T-helper 2 cell treated with Interferon-gamma antibody and Interleukin-4, amounts not matched to agents 5 μg/mL and 100 μg/mL, for 36 hours (primary cell): ENCODE data around the gene ARL4D.
"Not testable (repeated sequence)": the region's sequence is repeated elsewhere in the genome, so short reads cannot be mapped to it uniquely, and the experiment has no call there.

ENCODE experiments used
- DNase-seq: peaks from one replicate; pipeline ENCODE4 v3.0.0; 2021; ENCODE audit warnings: low spot score
- H3K27ac Mint-ChIP-seq: one replicate; pipeline ENCODE4 v1.8.0; 2021; ENCODE audit warnings: mild to moderate bottlenecking, mixed read lengths
- H3K27me3 Mint-ChIP-seq: one replicate; pipeline ENCODE4 v1.8.0; 2021; ENCODE audit warnings: low read depth, mixed read lengths
- H3K36me3 Mint-ChIP-seq: one replicate; pipeline ENCODE4 v1.8.0; 2021; ENCODE audit warnings: low read depth, mixed read lengths
- H3K4me1 Mint-ChIP-seq: one replicate; pipeline ENCODE4 v1.8.0; 2021; ENCODE audit warnings: low read depth, mixed read lengths
- H3K4me3 Mint-ChIP-seq: one replicate; pipeline ENCODE4 v1.8.0; 2022; ENCODE audit warnings: mild to moderate bottlenecking, moderate library complexity, mixed read lengths
- H3K9me3 Mint-ChIP-seq: one replicate; pipeline ENCODE4 v1.8.0; 2021; ENCODE audit warnings: mixed read lengths

The ARL4D gene

DNA sequence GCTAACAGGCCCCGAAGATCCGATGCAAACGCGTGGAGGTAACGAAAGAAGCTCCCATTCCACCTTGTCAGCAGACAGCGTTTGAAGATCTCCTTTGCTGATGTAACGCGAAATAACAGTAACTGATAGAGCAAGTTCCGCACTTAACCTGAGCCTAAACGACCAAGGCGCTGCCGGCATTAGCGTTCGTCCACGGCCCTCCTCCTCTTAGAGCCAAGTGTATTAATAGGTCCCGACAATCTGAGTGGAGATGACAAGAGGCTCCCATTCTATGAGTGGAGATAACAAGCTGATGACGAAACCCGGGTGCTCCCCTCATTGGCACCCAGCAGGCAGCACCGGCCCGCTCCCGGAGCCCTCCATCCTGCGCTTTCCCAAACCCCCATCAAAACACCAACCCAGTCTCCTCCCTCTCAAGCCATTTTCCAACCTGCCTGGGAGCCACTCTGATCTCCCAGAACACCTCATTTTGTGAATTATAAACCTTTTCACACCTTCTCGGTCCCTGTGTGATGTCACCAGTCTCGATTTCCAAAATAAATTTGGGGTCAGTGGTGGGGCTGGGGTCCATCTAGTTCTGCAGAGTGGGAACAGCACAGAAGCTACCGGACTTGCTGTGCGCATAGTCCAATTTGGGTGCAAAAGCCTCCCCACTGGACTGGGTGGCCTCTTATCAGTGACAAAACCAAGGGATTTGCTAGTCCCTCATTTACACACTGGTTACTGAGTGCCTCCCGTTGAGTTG is 35.4 kb upstream of the ARL4D start:
- peaks cover 4% of the 10 kb centered on the region for H3K27me3 Mint-ChIP-seq
- H3K27ac Mint-ChIP-seq, result peak overlapping the region; percentile 22
- DNase-seq, result no peak
- peaks cover 3% of the 10 kb centered on the region for H3K36me3 Mint-ChIP-seq
- peak overlapping the region; percentile 2 for H3K4me3 Mint-ChIP-seq
- no peaks in the 10 kb centered on the region for H3K9me3 Mint-ChIP-seq
- H3K4me1 Mint-ChIP-seq, result peaks cover 40% of the 10 kb centered on the region

DNA sequence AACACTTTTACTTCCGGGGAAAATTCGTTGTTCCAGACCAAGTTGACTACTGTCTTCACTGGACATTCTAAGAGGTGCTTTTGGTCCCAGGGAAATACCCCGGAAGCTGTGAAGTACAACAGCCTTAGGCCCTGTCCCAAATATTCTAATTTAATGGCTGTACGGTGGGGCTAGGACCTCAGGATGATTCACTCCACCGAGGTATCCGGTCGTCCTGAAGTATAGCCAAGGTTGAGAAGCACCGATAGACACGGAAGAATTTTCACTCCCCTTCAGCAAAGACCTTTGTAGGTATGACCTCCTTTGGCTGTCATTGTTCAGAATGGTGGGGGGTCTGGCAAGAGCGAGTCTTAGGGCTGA is 34.9 kb upstream of the ARL4D start:
- Mint-ChIP-seq H3K9me3 (no peaks in the 10 kb centered on the region), H3K27me3 (peaks cover 4% of the 10 kb centered on the region), H3K4me3 (peak overlapping the region; percentile 2), H3K27ac (no peak overlapping the region), H3K4me1 (peaks cover 40% of the 10 kb centered on the region), H3K36me3 (peaks cover 3% of the 10 kb centered on the region)
- DNase-seq, result no peak

DNA sequence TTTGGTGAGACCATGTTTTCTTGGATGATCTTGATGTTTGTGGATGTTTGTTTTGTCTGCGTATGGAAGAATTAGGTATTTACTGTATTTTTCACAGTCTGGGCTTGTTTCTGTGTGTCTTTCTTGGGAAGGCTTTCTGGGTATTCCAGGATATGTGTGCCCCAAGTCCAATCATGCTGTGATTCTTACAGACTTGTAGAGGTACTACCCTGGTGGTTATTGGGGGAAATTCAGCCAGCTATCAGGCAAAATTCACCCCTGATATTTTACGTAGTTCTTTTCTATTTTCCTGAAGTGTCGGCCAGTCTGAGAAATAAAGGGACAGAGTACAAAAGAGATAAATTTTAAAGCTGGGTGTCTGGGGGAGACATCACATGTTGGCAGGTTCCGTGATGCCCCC is 33.4 kb upstream of the ARL4D start:
- Mint-ChIP-seq H3K9me3 (no peaks in the 10 kb centered on the region), H3K27me3 (peaks cover 4% of the 10 kb centered on the region), H3K27ac (peak overlapping the region; percentile 24), H3K4me3 (no peak overlapping the region), H3K36me3 (no peaks in the 10 kb centered on the region), H3K4me1 (peaks cover 41% of the 10 kb centered on the region)
- DNase-seq, result no peak

DNA sequence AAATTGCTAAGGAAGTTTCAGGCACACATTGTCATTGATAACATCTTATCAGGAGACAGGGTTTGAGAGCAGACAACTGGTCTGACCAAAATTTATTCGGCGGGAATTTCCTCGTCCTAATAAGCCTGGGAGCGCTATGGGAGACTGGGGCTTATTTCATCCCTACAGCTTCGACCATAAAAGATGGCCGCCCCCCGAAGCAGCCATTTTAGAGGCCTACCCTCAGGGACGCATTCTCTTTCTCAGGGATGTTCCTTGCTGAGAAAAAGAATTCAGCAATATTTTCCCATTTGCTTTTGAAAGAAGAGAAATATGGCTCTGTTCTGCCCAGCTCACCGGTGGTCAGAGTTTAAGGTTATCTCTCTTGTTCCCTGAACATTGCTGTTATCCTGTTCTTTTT is 32.9 kb upstream of the ARL4D start:
- peaks cover 41% of the 10 kb centered on the region for H3K4me1 Mint-ChIP-seq

DNA sequence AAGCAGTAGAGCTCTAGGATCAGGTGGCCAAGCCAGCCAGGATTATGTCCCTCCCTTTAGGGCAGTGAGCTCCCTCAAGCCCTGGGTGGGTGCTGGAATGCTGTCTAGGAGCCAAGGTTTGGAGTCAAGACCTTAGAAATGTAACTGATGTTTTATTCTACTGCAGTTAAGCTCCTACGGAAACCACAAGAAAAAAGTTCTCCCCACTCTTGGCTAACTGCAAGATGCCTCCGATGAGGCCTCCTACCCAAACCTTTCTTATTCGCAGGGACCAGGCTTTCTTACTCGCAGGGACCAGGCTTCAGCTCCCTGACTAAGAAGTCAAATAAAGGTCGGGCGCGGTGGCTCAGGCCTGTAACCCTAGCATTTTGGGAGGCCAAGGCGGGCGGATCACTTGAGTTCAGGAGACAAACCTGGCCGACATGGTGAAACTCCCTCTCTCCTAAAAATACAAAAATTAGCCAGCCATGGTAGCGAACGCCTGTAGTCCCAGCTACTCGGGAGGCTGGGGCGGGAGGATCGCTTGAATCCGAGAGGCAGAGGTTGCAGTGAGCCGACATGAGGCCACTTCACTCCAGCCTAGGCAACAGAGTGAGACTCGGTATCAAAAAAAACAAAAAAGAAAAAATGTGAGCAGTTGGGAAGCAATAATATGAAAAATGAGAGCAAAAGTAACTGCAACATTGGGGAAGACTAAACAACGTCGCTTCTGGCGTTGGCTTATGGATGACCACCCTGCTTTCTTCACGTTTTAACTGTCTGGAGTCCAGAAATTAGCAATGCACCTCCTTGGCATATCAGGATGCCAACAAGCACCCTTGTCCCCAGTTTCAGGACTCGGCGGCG is 31.7 kb upstream of the ARL4D start:
- peak overlapping the region; percentile 100 for H3K27ac Mint-ChIP-seq
- peaks cover 40% of the 10 kb centered on the region for H3K4me1 Mint-ChIP-seq
- no peaks in the 10 kb centered on the region for H3K27me3 Mint-ChIP-seq
- no peaks in the 10 kb centered on the region for H3K36me3 Mint-ChIP-seq
- peak overlapping the region; percentile 95 for H3K4me3 Mint-ChIP-seq
- DNase-seq, result peak; percentile 38
- H3K9me3 Mint-ChIP-seq, result no peaks in the 10 kb centered on the region

More for the DNA sequence above, 32.9 kb upstream of the ARL4D start:
- H3K4me3 Mint-ChIP-seq, H3K9me3 Mint-ChIP-seq, H3K27ac Mint-ChIP-seq, H3K36me3 Mint-ChIP-seq, DNase-seq, H3K27me3 Mint-ChIP-seq: not testable (repeated sequence)

DNA sequence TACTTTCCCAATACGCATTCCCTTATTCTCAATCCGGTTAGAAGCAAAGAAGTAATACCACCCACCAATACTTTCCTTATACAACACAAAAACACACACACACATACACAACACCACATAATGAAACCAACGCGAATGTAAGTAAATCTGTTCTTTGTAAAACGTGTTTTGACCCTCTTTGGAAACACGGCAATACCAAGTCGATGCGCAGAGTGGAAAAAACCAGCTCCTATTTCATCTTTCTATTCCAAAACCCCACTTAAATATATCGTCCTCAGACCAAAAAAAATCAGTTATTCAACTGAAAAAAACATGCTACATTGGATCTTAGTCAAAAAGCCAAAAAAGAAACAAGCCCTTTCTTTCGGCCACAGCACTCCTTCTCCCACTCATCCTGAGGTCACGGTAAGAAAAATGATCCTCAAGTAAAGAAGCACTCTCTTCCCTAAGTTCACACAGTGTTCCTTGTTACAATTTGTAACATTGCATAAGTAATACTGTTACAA is 31.0 kb upstream of the ARL4D start:
- peak; percentile 68 for DNase-seq
- Mint-ChIP-seq H3K4me1 (peaks cover 45% of the 10 kb centered on the region), H3K4me3 (peak overlapping the region; percentile 95)

DNA sequence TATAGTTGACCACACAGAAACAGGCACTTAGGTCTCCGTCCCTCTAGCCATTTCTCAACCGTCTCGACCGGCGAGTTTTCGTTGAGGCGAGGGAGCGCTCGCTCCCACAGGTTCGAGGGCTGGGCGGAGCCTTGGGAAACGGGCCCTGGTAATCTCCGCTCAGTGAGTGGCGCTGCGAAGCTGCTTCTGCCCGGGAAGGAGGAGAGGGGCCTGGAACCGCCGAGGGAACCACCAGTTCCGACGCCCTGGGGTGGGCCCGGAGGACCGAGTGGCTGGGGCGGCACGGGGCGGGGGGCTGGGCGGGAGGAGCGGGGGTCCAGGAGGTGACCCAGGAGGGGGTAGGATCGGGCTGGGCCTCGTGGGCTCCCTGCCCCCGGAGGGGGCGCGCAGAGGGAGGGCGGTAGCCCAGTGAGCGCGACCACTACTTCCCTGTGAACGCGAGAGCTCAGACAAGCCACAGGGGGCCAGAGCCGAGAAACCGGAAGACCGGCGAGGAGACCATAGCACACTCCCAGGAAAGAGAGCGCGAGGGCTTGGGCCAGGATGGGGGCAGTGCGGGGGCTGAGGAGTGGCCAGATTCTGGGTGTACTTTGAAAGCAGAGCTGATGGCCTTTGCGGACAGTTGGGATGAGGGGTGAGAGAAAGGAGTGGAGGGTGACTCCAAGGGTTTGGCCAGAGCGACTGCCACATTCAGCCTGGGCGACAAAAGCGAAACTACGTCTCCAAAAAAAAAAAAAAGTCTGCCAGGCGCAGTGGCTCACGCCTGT is 29.9 kb upstream of the ARL4D start:
- Mint-ChIP-seq H3K27me3 (no peaks in the 10 kb centered on the region), H3K4me3 (peak overlapping the region; percentile 95), H3K9me3 (no peaks in the 10 kb centered on the region), H3K27ac (peak overlapping the region; percentile 100), H3K4me1 (peaks cover 45% of the 10 kb centered on the region), H3K36me3 (no peaks in the 10 kb centered on the region)
- peak; percentile 60 for DNase-seq

More for the DNA sequence above, 31.0 kb upstream of the ARL4D start:
- H3K27me3 Mint-ChIP-seq, result no peaks in the 10 kb centered on the region
- H3K9me3 Mint-ChIP-seq, result no peaks in the 10 kb centered on the region
- H3K27ac Mint-ChIP-seq, result peak overlapping the region; percentile 100
- H3K36me3 Mint-ChIP-seq, result no peaks in the 10 kb centered on the region

DNA sequence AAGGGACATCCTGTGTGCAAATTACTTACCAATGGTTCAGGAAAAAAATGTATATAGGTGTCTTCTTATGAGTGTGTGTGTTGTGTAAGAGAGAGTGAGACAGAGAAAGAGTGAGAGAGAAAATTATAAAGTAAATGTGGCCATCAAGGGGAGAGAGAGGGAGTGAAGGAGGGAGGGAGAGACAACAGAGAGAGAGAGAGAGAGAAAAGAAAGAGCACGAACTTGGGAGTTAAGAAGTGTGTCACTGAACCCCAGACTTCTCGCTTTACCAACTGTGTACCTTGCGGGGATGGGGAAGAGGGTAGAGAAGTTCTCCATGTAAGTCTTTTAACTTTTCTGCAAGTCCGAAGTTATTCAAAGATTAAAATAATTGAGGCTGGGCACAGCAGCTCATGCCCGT is 28.8 kb upstream of the ARL4D start:
- Mint-ChIP-seq H3K4me3 (peak overlapping the region; percentile 95), H3K27ac (peak overlapping the region; percentile 100), H3K9me3 (no peaks in the 10 kb centered on the region), H3K36me3 (no peaks in the 10 kb centered on the region), H3K27me3 (no peaks in the 10 kb centered on the region), H3K4me1 (peaks cover 45% of the 10 kb centered on the region)
- DNase-seq, result no peak

DNA sequence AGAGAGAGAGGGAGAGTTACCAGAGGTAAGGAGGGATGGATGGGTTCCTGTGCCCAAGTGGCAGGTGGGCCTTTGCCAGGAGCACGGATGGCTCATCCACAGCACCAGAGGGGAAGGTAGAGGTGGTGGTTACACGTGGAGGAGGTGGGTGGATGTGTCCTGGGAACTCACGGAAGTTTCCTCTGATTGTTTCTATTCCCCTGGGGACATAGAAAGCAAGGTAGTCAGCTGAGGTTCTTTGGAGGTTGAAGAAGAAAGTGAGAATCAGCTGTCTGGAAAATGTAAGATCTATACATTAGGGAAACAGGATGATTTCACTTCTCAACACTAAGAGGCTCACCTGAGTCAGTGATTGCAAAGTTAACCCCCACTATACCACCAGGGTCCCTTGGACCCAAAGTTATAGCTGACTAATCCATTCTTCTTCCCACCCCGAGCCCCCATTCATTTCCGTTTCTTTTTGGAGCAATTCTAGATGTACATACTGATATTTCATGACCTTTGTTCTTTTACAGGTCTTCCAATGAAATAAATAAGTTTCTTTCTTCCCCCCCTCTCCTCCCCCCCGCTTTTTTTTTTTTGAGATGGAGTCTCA is 27.5 kb upstream of the ARL4D start:
- Mint-ChIP-seq H3K9me3 (no peaks in the 10 kb centered on the region), H3K4me3 (no peak overlapping the region), H3K27ac (peak overlapping the region; percentile 13), H3K4me1 (peaks cover 43% of the 10 kb centered on the region), H3K36me3 (no peaks in the 10 kb centered on the region), H3K27me3 (no peaks in the 10 kb centered on the region)
- DNase-seq, result no peak

DNA sequence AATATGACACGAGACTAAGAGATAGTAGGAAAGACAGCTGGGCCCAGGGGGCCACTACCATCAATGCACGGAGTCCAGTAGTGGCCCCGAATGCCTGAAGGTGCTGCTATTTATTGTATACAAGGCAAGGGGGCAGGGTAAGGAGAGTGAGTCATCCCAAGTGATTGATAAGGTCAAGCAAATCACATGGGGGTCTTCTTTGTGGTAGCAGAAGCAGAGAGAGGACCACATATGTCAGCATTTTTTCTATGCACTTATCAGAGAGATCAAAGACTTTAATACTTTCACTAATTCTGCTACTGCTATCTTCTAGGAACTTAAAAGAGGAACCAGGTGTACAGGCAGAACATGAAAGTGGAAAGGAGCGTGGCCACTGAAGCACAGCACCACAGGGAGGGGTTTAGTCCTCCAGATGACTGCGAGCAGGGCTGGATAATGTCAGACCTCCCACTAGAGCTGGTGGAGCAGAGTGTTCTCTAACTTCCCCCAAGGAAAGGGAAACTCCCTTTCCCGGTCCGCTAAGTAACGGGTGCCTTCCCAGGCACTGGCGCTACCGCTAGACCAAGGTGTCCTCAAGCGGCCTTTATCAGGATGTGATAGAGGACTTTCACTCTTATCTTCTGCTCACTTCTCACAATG is 26.4 kb upstream of the ARL4D start:
- Mint-ChIP-seq H3K4me1 (peaks cover 35% of the 10 kb centered on the region), H3K27ac (no peak overlapping the region), H3K27me3 (no peaks in the 10 kb centered on the region), H3K4me3 (no peak overlapping the region), H3K36me3 (no peaks in the 10 kb centered on the region), H3K9me3 (no peaks in the 10 kb centered on the region)
- no peak for DNase-seq

DNA sequence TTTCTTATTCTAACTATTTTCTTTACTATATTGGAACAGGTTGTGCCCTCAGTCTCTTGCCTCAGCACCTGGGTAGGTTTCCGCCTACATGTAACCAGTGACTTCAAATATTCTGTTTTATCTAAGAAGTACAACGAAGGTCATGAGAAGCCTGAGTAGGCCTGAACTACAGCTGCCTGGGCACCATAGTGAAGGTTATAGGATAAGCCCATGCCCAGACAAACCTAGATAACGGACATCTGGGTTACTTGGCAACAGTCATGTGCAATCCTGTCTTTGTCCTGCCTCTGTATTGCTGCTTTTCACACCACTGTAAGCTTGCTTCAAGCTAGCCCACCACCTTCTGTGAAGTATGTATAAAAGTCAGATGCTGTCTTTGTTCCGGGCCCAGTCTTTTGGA is 25.4 kb upstream of the ARL4D start:
- no peak overlapping the region for H3K4me3 Mint-ChIP-seq
- no peaks in the 10 kb centered on the region for H3K9me3 Mint-ChIP-seq

DNA sequence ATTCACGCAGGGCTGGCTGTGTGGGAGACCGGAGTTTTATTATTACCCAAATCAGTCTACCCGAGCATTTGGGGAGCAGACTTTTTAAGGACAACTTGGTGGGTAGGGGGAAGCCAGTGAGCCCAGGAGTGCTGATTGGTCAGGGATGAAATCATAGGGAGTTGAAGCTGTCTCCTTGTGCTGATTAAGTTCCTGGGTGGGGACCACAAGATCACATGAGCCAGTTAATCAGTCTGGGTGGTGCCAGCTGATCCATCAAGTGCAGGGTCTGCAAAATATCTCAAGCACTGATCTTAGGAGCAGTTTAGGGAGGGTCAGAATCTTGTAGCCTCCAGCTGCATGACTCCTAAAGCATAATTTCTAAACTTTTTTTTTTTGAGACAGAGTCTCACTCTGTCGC is 22.9 kb upstream of the ARL4D start:
- H3K36me3 Mint-ChIP-seq, result peaks cover 11% of the 10 kb centered on the region
- not testable (repeated sequence) for H3K27ac Mint-ChIP-seq, H3K4me3 Mint-ChIP-seq, H3K27me3 Mint-ChIP-seq, DNase-seq
- H3K4me1 Mint-ChIP-seq, result peaks cover 17% of the 10 kb centered on the region
- H3K9me3 Mint-ChIP-seq, result peaks cover 14% of the 10 kb centered on the region

More for the DNA sequence above, 25.4 kb upstream of the ARL4D start:
- Mint-ChIP-seq H3K36me3 (no peaks in the 10 kb centered on the region), H3K4me1 (peaks cover 28% of the 10 kb centered on the region), H3K27me3 (no peaks in the 10 kb centered on the region), H3K27ac (no peak overlapping the region)
- DNase-seq, result no peak
